ENCODE results near the gene SLC22A6. TPM values are rescaled to one million over a fixed set of nuclear protein-coding genes. Genes with fewer than 3 reads are reported as not detected.

Gene SLC22A6
- total RNA-seq, 3 donors from 2014 or later (not counting 1 experiment from before 2014, with no cell fraction given): not detected

- Mint-ChIP-seq H3K9me3 (no peaks in the 10 kb centered on the region), H3K4me3 (no peak overlapping the region), H3K27ac (no peak overlapping the region), H3K36me3 (no peaks in the 10 kb centered on the region), H3K4me1 (peaks cover 5 to 22% of the 10 kb centered on the region in 2 donors), H3K27me3 (ENCODE audit: low read depth in 2 of 2) (peaks cover 56 to 60% of the 10 kb centered on the region in 2 donors)
- ATAC-seq (no peak), DNase-seq (no peak)
- Histone ChIP-seq H3K36me3 (ENCODE audit: control insufficient read depth, insufficient read depth, low read length) (no peaks in the 10 kb centered on the region), H3K4me3 (ENCODE audit: low read length) (no peak overlapping the region), H3K9me3 (ENCODE audit: control insufficient read depth, insufficient read depth, low read length) (no peaks in the 10 kb centered on the region), H3K27me3 (ENCODE audit: control insufficient read depth, insufficient read depth, low read length) (peaks cover 44% of the 10 kb centered on the region), H3K27ac (ENCODE audit: low read length) (no peak overlapping the region), H3K4me1 (ENCODE audit: control insufficient read depth, insufficient read depth, low read length) (peaks cover 27% of the 10 kb centered on the region)
- WGBS (ENCODE audit: insufficient coverage): 32% methylated on average over 13 of the region's 13 CpGs
- intact Hi-C loops (cut with micrococcal nuclease): no loop called here
- TF ChIP-seq CTCF (IDR thresholded peaks at IDR 0.05): no peak
Observed at GRCh38 chr11:62928011-62928410, 56.8 kb downstream of the SLC22A6 start.

GRCh38 chr11:62926680-62927455, 57.9 kb downstream of the SLC22A6 start:
- no peaks in the 10 kb centered on the region for H3K36me3 Mint-ChIP-seq
- Histone ChIP-seq H3K36me3 (ENCODE audit: control insufficient read depth, insufficient read depth, low read length) (no peaks in the 10 kb centered on the region), H3K4me3 (ENCODE audit: low read length) (no peak overlapping the region), H3K27ac (ENCODE audit: low read length) (no peak overlapping the region), H3K9me3 (ENCODE audit: control insufficient read depth, insufficient read depth, low read length) (no peaks in the 10 kb centered on the region), H3K4me1 (ENCODE audit: control insufficient read depth, insufficient read depth, low read length) (peaks cover 27% of the 10 kb centered on the region), H3K27me3 (ENCODE audit: control insufficient read depth, insufficient read depth, low read length) (peaks cover 46% of the 10 kb centered on the region)
- H3K4me1 Mint-ChIP-seq: peaks cover 5 to 22% of the 10 kb centered on the region in 2 donors
- intact Hi-C loops (cut with micrococcal nuclease): no loop called here
- DNase-seq (no peak), ATAC-seq (no peak)
- H3K27ac Mint-ChIP-seq: no peak overlapping the region
- no peaks in the 10 kb centered on the region for H3K9me3 Mint-ChIP-seq
- TF ChIP-seq CTCF (IDR thresholded peaks at IDR 0.05): no peak
- no peak overlapping the region for H3K4me3 Mint-ChIP-seq
- H3K27me3 Mint-ChIP-seq (ENCODE audit: low read depth in 2 of 2): peaks cover 63% of the 10 kb centered on the region in 2 donors
- 11% methylated on average over 46 of the region's 53 CpGs for WGBS (ENCODE audit: insufficient coverage)

Other genes starting within 250 kb of the SLC22A6 start
- 1 to 10 TPM; 5.4 to 9.6 (median 8.8) TPM for gene ZBTB3, start 230.8 kb downstream of the SLC22A6 start, total RNA-seq
- gene POLR2G, start 223.4 kb downstream of the SLC22A6 start, total RNA-seq: 100 to 1,000 TPM; 110 to 120 (median 119) TPM
- gene TAF6L, start 213.6 kb downstream of the SLC22A6 start, total RNA-seq: 10 to 100 TPM; 18.4 to 20.3 (median 18.8) TPM
- 10 to 100 TPM; 33.7 to 41.1 (median 36.3) TPM for gene TMEM179B, start 197.6 kb downstream of the SLC22A6 start, total RNA-seq
- gene TMEM223, start 193.0 kb downstream of the SLC22A6 start, total RNA-seq: 10 to 100 TPM in 1 of 3 donors, 1 to 10 TPM in 2; 4.8 to 10.0 (median 5.0) TPM
- 100 to 1,000 TPM; 284 to 341 (median 319) TPM for gene NXF1, start 179.5 kb downstream of the SLC22A6 start, total RNA-seq
- 100 to 1,000 TPM; 138 to 171 (median 166) TPM for gene STX5, start 152.9 kb downstream of the SLC22A6 start, total RNA-seq
- gene TEX54, start 152.1 kb downstream of the SLC22A6 start, total RNA-seq: not detected
- gene WDR74, start 145.4 kb downstream of the SLC22A6 start, total RNA-seq: 100 to 1,000 TPM; 151 to 173 (median 171) TPM
- gene SLC3A2, start 104.1 kb downstream of the SLC22A6 start, total RNA-seq: 100 to 1,000 TPM; 200 to 235 (median 207) TPM
- gene CHRM1, start 63.6 kb downstream of the SLC22A6 start, total RNA-seq: not detected
- gene SLC22A8, start 30.9 kb upstream of the SLC22A6 start, total RNA-seq: not detected
- not detected for gene SLC22A24, start 159.3 kb upstream of the SLC22A6 start, total RNA-seq